Panc1 (cell line): ENCODE measurements around the gene NCKAP5.

Experiments used
- POLR2AphosphoS5 ChIP-seq: IDR thresholded peaks from 2 replicates; pipeline ENCODE4 v1.6.1; 2012; ENCODE audit warnings: mild to moderate bottlenecking, low read depth, low read length, moderate library complexity
- SIN3A ChIP-seq: IDR thresholded peaks from 2 replicates; pipeline ENCODE4 v1.6.1; 2012; ENCODE audit warnings: low read depth, mild to moderate bottlenecking, low read length, moderate library complexity, borderline replicate concordance; ENCODE audit not compliant: insufficient read depth
- TF ChIP-seq, protein P1 (sequence below): fragments of 450-650 bp; IDR thresholded peaks from 2 replicates; pipeline ENCODE4 v1.5.1; 2017; ENCODE audit warnings: mild to moderate bottlenecking
- TF ChIP-seq, protein P2 (sequence below), 2 experiments: IDR thresholded peaks; 2 replicates each; pipeline ENCODE4 v1.6.1; 2011 to 2012; ENCODE audit warnings: low read depth in 2 of 2, control low read depth in 1 of 2, low read length in 1 of 2, mild to moderate bottlenecking in 1 of 2, moderate library complexity in 1 of 2; ENCODE audit not compliant: insufficient read depth in 1 of 2

DNA sequence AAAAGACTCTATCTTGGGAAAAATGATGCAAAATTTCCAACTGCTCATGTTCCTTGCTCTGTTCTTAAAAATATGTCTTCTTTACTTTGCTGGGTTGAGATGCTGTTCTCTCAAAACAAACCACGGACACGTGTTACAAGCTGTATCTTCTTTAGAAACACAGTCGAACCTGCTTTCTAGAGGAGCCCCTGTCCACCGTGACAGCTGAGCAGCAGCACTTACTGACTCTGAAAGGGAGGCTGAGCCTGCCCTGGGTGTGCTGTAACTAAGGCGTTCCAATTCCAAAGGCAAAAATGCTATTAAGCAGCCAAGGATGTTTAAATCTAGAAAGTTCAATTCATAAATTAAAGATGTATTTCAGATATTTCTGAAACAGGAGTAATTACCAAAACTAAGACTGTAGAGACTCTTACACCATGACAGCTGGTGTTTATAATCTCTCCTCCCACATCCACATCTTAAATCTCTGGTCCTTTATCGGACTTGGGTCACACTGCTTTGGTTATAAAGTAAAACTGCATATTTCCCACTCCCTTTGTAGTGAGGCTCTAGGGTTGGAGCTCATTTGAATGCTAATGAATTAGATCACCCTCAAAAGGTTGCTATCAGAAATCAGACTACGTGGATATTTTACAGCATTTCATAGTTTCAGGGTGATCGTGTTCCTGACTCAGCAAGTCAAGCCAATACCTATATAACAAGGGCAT, 617.1 kb downstream of the NCKAP5 start:
- TF ChIP-seq, protein P1, sequence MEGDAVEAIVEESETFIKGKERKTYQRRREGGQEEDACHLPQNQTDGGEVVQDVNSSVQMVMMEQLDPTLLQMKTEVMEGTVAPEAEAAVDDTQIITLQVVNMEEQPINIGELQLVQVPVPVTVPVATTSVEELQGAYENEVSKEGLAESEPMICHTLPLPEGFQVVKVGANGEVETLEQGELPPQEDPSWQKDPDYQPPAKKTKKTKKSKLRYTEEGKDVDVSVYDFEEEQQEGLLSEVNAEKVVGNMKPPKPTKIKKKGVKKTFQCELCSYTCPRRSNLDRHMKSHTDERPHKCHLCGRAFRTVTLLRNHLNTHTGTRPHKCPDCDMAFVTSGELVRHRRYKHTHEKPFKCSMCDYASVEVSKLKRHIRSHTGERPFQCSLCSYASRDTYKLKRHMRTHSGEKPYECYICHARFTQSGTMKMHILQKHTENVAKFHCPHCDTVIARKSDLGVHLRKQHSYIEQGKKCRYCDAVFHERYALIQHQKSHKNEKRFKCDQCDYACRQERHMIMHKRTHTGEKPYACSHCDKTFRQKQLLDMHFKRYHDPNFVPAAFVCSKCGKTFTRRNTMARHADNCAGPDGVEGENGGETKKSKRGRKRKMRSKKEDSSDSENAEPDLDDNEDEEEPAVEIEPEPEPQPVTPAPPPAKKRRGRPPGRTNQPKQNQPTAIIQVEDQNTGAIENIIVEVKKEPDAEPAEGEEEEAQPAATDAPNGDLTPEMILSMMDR: no peak
- TF ChIP-seq, protein P2, sequence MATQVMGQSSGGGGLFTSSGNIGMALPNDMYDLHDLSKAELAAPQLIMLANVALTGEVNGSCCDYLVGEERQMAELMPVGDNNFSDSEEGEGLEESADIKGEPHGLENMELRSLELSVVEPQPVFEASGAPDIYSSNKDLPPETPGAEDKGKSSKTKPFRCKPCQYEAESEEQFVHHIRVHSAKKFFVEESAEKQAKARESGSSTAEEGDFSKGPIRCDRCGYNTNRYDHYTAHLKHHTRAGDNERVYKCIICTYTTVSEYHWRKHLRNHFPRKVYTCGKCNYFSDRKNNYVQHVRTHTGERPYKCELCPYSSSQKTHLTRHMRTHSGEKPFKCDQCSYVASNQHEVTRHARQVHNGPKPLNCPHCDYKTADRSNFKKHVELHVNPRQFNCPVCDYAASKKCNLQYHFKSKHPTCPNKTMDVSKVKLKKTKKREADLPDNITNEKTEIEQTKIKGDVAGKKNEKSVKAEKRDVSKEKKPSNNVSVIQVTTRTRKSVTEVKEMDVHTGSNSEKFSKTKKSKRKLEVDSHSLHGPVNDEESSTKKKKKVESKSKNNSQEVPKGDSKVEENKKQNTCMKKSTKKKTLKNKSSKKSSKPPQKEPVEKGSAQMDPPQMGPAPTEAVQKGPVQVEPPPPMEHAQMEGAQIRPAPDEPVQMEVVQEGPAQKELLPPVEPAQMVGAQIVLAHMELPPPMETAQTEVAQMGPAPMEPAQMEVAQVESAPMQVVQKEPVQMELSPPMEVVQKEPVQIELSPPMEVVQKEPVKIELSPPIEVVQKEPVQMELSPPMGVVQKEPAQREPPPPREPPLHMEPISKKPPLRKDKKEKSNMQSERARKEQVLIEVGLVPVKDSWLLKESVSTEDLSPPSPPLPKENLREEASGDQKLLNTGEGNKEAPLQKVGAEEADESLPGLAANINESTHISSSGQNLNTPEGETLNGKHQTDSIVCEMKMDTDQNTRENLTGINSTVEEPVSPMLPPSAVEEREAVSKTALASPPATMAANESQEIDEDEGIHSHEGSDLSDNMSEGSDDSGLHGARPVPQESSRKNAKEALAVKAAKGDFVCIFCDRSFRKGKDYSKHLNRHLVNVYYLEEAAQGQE (IDR thresholded peaks at IDR 0.05; ENCODE audit: insufficient read depth in 1 of 2, low read depth in 2 of 2, low read length in 1 of 2): no peak
- no peak for TF ChIP-seq SIN3A
- no peak for TF ChIP-seq POLR2AphosphoS5
